Measurements from ENCODE around the gene EIF2B4. TPM values are rescaled to one million over a fixed set of nuclear protein-coding genes. Genes with fewer than 3 reads are reported as not detected.

Gene EIF2B4
- polyA plus RNA-seq, 1 experiment = 42.8 TPM

DNA sequence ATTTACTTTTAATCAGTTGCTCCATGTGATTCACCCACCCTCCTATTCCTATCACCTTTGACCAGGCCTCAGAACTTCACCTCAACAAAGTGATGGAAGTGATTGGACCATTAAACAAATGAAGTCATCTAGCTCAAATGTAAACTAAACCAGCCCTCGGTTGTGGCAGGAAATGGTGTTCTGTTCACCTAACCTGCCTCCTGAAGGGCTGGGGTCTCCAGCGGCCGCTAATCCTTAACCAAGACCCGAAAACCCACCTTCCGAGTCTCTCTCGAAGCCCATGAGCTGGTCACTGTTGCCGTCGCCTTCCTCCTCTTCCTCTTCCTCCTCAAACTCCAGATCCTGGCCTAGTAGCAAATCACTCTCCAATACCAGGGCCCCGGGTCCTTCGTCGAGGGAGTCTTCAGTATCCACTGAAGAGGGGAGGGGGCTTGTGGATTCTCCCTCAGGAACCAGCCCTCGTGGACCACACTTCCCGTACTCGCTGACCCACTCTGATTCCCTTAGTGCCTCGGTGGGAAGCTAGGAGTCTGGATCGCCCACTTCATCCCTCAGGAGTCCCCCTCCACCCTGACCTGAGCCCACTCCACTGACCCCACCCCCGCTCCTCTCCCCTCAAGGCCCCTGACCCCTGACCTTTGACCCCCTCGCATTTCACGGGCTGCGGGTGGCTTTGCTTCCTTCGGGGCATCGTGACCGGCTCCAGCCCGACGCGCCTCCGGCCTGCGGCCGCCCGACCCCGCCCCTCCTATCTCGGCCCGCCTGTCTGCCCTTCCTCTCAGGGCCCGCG is 9.9 kb upstream of the EIF2B4 start:
- H3K27me3 ChIP-seq (ENCODE audit: control insufficient read depth, insufficient read depth, low read length) = no peaks in the 10 kb centered on the region
- ChIA-PET CTCF (interaction anchor here (0.7 to 1.4 kb wide), 5 partner anchors 10 to 303 kb away, joined by 3 to 4 read pairs (median 3); partner anchors contain the start of gene PPM1G), POLR2A (interaction anchor here (0.7 kb wide), 3 partner anchors 10 to 248 kb away, joined by 3 to 4 read pairs (median 3); no protein-coding TSS in a partner anchor)
- no peak for TF ChIP-seq CTCF (IDR thresholded peaks at IDR 0.05; ENCODE audit: insufficient read depth, low read depth, low read length)
- peaks cover 43% of the 10 kb centered on the region for H3K36me3 ChIP-seq (ENCODE audit: control insufficient read depth, insufficient read depth, low read length)
- no peak for DNase-seq (ENCODE audit: low read depth)
- H3K4me3 ChIP-seq (ENCODE audit: low read depth, low read length) = peak overlapping the region; percentile 89

DNA sequence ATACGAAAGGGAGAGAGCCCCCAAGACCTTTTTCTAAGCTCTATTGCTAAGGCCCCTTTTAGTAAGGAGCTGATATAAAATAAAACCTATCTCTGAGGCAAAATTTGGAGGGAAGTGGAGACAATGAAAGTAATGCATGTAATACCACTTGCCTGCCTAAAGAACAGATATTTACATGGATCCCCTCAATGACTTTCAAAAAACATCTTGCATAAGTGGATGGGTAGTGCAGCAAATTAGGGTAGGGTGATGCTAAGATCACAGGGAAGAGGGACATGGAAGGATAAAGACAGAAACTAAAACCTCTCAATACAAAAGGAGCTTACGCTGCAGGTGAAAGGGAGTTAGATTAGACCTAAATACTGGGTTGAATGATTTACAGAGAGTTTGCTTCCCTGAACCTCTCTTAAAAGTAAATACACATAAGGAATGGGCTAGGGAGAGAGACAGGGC is 9.3 kb upstream of the EIF2B4 start:
- CTCF ChIA-PET = interaction anchor here (1.2 kb wide), 2 partner anchors 10 to 28 kb away, joined by 3 to 4 read pairs; no protein-coding TSS in a partner anchor
- POLR2A ChIA-PET = interaction anchor here (0.7 kb wide), 1 partner anchor 249 kb away, joined by 3 read pairs; no protein-coding TSS in a partner anchor

GRCh38 chr2:27378809-27379290 is 8.7 kb upstream of the EIF2B4 start:
- no peak for DNase-seq (ENCODE audit: low read depth)
- CTCF ChIA-PET = interaction anchor here (1.2 kb wide), 1 partner anchor 9 kb away, joined by 4 read pairs; no protein-coding TSS in a partner anchor
- no peaks in the 10 kb centered on the region for H3K27me3 ChIP-seq (ENCODE audit: control insufficient read depth, insufficient read depth, low read length)
- H3K4me3 ChIP-seq (ENCODE audit: low read depth, low read length) = no peak overlapping the region
- peaks cover 46% of the 10 kb centered on the region for H3K36me3 ChIP-seq (ENCODE audit: control insufficient read depth, insufficient read depth, low read length)
- TF ChIP-seq CTCF (IDR thresholded peaks at IDR 0.05; ENCODE audit: insufficient read depth, low read depth, low read length) = no peak
- POLR2A ChIA-PET = no interaction called here

More for the DNA sequence above, 9.3 kb upstream of the EIF2B4 start:
- TF ChIP-seq CTCF (IDR thresholded peaks at IDR 0.05; ENCODE audit: insufficient read depth, low read depth, low read length) = no peak
- Histone ChIP-seq H3K27me3 (ENCODE audit: control insufficient read depth, insufficient read depth, low read length) (no peaks in the 10 kb centered on the region), H3K4me3 (ENCODE audit: low read depth, low read length) (peak overlapping the region; percentile 89), H3K36me3 (ENCODE audit: control insufficient read depth, insufficient read depth, low read length) (peaks cover 44% of the 10 kb centered on the region)
- DNase-seq (ENCODE audit: low read depth) = no peak

DNA sequence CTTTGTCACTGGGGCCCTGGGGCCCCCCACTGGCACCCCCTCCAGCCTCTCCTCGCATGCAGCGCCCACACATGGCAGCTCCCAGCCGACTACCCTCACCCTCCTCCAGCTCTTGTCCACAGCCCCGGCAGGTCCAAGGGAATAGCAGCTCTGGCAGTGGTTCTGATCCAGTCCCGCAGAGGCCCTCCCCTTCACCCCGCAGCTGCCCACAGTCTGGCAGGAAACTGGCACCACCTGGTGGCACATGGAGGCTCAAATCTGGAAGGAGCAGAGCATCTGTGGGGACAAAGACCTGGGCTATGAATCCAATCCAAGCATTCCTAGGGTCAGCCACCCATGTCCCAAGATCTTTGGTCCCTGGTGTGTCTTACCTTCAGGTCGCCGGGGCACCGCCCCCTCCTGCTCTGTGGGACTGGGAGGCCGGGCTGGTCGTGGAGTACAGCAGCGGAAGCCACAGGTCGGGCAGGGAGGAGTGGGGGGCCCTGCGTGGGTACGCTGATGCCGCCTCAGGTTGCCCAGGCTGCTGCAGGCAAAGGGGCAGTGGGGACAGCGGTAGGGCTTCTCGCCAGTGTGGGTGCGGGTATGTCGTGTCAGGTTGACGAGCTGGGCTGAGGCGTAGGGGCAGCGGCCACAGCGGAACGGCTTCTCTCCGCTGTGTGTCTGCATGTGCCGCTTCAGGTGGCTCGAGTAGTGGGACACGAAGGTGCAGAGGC is 8.1 kb upstream of the EIF2B4 start:
- ChIA-PET POLR2A (interaction anchor here (0.6 kb wide), 1 partner anchor 1656 kb away, joined by 3 read pairs; no protein-coding TSS in a partner anchor), CTCF (interaction anchor here (1.1 kb wide), 1 partner anchor 50 kb away, joined by 3 read pairs; the partner anchor contains the start of gene NRBP1)
- H3K27me3 ChIP-seq (ENCODE audit: control insufficient read depth, insufficient read depth, low read length) = no peaks in the 10 kb centered on the region
- TF ChIP-seq CTCF (IDR thresholded peaks at IDR 0.05; ENCODE audit: insufficient read depth, low read depth, low read length) = peak; percentile 33
- H3K4me3 ChIP-seq (ENCODE audit: low read depth, low read length) = no peak overlapping the region
- no peak for DNase-seq (ENCODE audit: low read depth)
- peaks cover 46% of the 10 kb centered on the region for H3K36me3 ChIP-seq (ENCODE audit: control insufficient read depth, insufficient read depth, low read length)
